Activated CD4-positive, alpha-beta T cell treated with anti-CD3 and anti-CD28 coated beads for 1 hour (primary cell): ENCODE measurements around the gene MYO18B.
"Not testable (repeated sequence)": the region's sequence is repeated elsewhere in the genome, so short reads cannot be mapped to it uniquely, and the experiment has no call there.

Experiments used
- DNase-seq: peaks from one replicate; pipeline ENCODE4 v3.0.0-alpha.2; 2020

The MYO18B gene

GRCh38 chr22:25741692-25742626 is at the start of gene MYO18B:
Gene MYO18B (plus strand): TSS chr22:25742188. CDS start chr22:25761093, 18,905 bp downstream.
- no peak for DNase-seq

- DNase-seq, result no peak
These were observed 49.4 kb upstream of the MYO18B start for GRCh38 chr22:25692397-25693267.

GRCh38 chr22:25693268-25693565 is 48.8 kb upstream of the MYO18B start:
- DNase-seq, result no peak

- no peak for DNase-seq
These were observed 47.6 kb upstream of the MYO18B start for GRCh38 chr22:25694196-25694907.

- no peak for DNase-seq
These were observed 46.8 kb upstream of the MYO18B start for GRCh38 chr22:25695146-25695545.

- DNase-seq, result no peak
These were observed 45.2 kb upstream of the MYO18B start for GRCh38 chr22:25696763-25697162.

- DNase-seq, result no peak
These were observed 44.8 kb upstream of the MYO18B start for GRCh38 chr22:25697181-25697664.

GRCh38 chr22:25697978-25698377 is 44.0 kb upstream of the MYO18B start:
- no peak for DNase-seq

- no peak for DNase-seq
These were observed 43.5 kb upstream of the MYO18B start for GRCh38 chr22:25698461-25698860.

- DNase-seq, result no peak
These were observed 43.0 kb upstream of the MYO18B start for GRCh38 chr22:25698978-25699377.

GRCh38 chr22:25701056-25701780 is 40.8 kb upstream of the MYO18B start:
- no peak for DNase-seq

GRCh38 chr22:25702040-25702439 is 39.9 kb upstream of the MYO18B start:
- no peak for DNase-seq

GRCh38 chr22:25702571-25703167 is 39.3 kb upstream of the MYO18B start:
- DNase-seq, result no peak

GRCh38 chr22:25704701-25705100 is 37.3 kb upstream of the MYO18B start:
- DNase-seq, result no peak

GRCh38 chr22:25706197-25706596 is 35.8 kb upstream of the MYO18B start:
- DNase-seq, result no peak

- DNase-seq, result not testable (repeated sequence)
These were observed 33.6 kb upstream of the MYO18B start for GRCh38 chr22:25708430-25708829.

GRCh38 chr22:25709758-25710157 is 32.2 kb upstream of the MYO18B start:
- no peak for DNase-seq

- DNase-seq, result no peak
These were observed 31.5 kb upstream of the MYO18B start for GRCh38 chr22:25710501-25710900.

GRCh38 chr22:25711491-25711890 is 30.5 kb upstream of the MYO18B start:
- DNase-seq, result no peak

- no peak for DNase-seq
These were observed 29.2 kb upstream of the MYO18B start for GRCh38 chr22:25712661-25713400.

GRCh38 chr22:25714070-25714469 is 27.9 kb upstream of the MYO18B start:
- DNase-seq, result no peak
